ENCODE results near the gene KANSL1.

KANSL1 gene

GRCh38 chr17:46057366-46057765 lies 135.9 kb downstream of the KANSL1 start:
- TF ChIP-seq EZH2 (optimal IDR thresholded peaks at IDR 0.05; ENCODE audit: low read depth, low read length) (no peak), EZH2phosphoT487 (IDR thresholded peaks at IDR 0.05; ENCODE audit: low read length) (no peak), CTCF (IDR thresholded peaks at IDR 0.05; ENCODE audit: low read length) (no peak)
- Histone ChIP-seq H3K4me2 (ENCODE audit: low read depth, low read length) (no peak overlapping the region), H3K9ac (ENCODE audit: low read length) (no peak overlapping the region), H3K4me1 (ENCODE audit: low read length) (no peaks in the 10 kb centered on the region), H3K36me3 (replicated peaks; ENCODE audit: insufficient read depth, low read length) (peaks cover 4% of the 10 kb centered on the region; the same call in 1 of the 2 replicates), H3K27ac (ENCODE audit: low read length) (no peak overlapping the region), H3K27me3 (replicated peaks; ENCODE audit: insufficient read depth, low read length) (no peaks in the 10 kb centered on the region), H2AFZ (ENCODE audit: low read length) (no peak overlapping the region), H3K79me2 (ENCODE audit: low read length) (peaks cover 20% of the 10 kb centered on the region), H3K9me3 (replicated peaks; ENCODE audit: insufficient read depth, low read length) (no peaks in the 10 kb centered on the region), H3K9me2 (replicated peaks; ENCODE audit: insufficient read depth, low read length) (no peaks in the 10 kb centered on the region), H3F3A (ENCODE audit: insufficient read depth, low read length) (0 out of 2 replicates have a peak, but pooled peaks cover 4% of the 10 kb centered on the region), H3K4me3 (ENCODE audit: low read length) (no peak overlapping the region), H4K20me1 (ENCODE audit: insufficient read depth, low read length) (no peaks in the 10 kb centered on the region)
- no peak for DNase-seq

- H3K9ac ChIP-seq (ENCODE audit: low read length), result no peak overlapping the region
- H3K27ac ChIP-seq (ENCODE audit: low read length), result no peak overlapping the region
- H3K4me2 ChIP-seq (ENCODE audit: low read depth, low read length), result no peak overlapping the region
- 0 out of 2 replicates have a peak, but pooled peaks cover 4% of the 10 kb centered on the region for H3F3A ChIP-seq (ENCODE audit: insufficient read depth, low read length)
- no peak for DNase-seq
- no peaks in the 10 kb centered on the region for H3K9me3 ChIP-seq (replicated peaks; ENCODE audit: insufficient read depth, low read length)
- no peak overlapping the region for H2AFZ ChIP-seq (ENCODE audit: low read length)
- peaks cover 4% of the 10 kb centered on the region; the same call in 1 of the 2 replicates for H3K36me3 ChIP-seq (replicated peaks; ENCODE audit: insufficient read depth, low read length)
- H3K4me3 ChIP-seq (ENCODE audit: low read length), result no peak overlapping the region
- peaks cover 20% of the 10 kb centered on the region for H3K79me2 ChIP-seq (ENCODE audit: low read length)
- H3K4me1 ChIP-seq (ENCODE audit: low read length), result no peaks in the 10 kb centered on the region
- TF ChIP-seq CTCF (IDR thresholded peaks at IDR 0.05; ENCODE audit: low read length) (no peak), EZH2phosphoT487 (IDR thresholded peaks at IDR 0.05; ENCODE audit: low read length) (no peak)
- no peaks in the 10 kb centered on the region for H3K27me3 ChIP-seq (replicated peaks; ENCODE audit: insufficient read depth, low read length)
- no peaks in the 10 kb centered on the region for H3K9me2 ChIP-seq (replicated peaks; ENCODE audit: insufficient read depth, low read length)
- H4K20me1 ChIP-seq (ENCODE audit: insufficient read depth, low read length), result no peaks in the 10 kb centered on the region
Observed at GRCh38 chr17:46056800-46057304, 136.4 kb downstream of the KANSL1 start.

- no peak for DNase-seq
- TF ChIP-seq EZH2 (optimal IDR thresholded peaks at IDR 0.05; ENCODE audit: low read depth, low read length), result no peak
- no peak for TF ChIP-seq CTCF (IDR thresholded peaks at IDR 0.05; ENCODE audit: low read length)
- TF ChIP-seq EZH2phosphoT487 (IDR thresholded peaks at IDR 0.05; ENCODE audit: low read length), result no peak
- Histone ChIP-seq H4K20me1 (ENCODE audit: insufficient read depth, low read length) (no peaks in the 10 kb centered on the region), H3K9me2 (replicated peaks; ENCODE audit: insufficient read depth, low read length) (no peaks in the 10 kb centered on the region), H3K27ac (ENCODE audit: low read length) (no peak overlapping the region), H3K27me3 (replicated peaks; ENCODE audit: insufficient read depth, low read length) (no peaks in the 10 kb centered on the region), H3K36me3 (replicated peaks; ENCODE audit: insufficient read depth, low read length) (peaks cover 4% of the 10 kb centered on the region; the same call in 1 of the 2 replicates), H3K4me3 (ENCODE audit: low read length) (no peak overlapping the region), H3F3A (ENCODE audit: insufficient read depth, low read length) (no peaks in the 10 kb centered on the region), H3K9me3 (replicated peaks; ENCODE audit: insufficient read depth, low read length) (no peaks in the 10 kb centered on the region), H3K9ac (ENCODE audit: low read length) (no peak overlapping the region), H3K4me1 (ENCODE audit: low read length) (no peaks in the 10 kb centered on the region), H3K79me2 (ENCODE audit: low read length) (peaks cover 20% of the 10 kb centered on the region), H2AFZ (ENCODE audit: low read length) (no peak overlapping the region), H3K4me2 (ENCODE audit: low read depth, low read length) (no peak overlapping the region)
Observed at GRCh38 chr17:46053911-46054534, 139.2 kb downstream of the KANSL1 start.
